ENCODE results near the gene RELN. TPM values are rescaled to one million over a fixed set of nuclear protein-coding genes. Genes with fewer than 3 reads are reported as not detected.

RELN gene
- total and polyA plus RNA-seq, 9 of the 15 experiments (the other 6 are each of a cell fraction or from before 2014, with no cell fraction given) = 12.9 to 43.2 (median 18.1) TPM

DNA sequence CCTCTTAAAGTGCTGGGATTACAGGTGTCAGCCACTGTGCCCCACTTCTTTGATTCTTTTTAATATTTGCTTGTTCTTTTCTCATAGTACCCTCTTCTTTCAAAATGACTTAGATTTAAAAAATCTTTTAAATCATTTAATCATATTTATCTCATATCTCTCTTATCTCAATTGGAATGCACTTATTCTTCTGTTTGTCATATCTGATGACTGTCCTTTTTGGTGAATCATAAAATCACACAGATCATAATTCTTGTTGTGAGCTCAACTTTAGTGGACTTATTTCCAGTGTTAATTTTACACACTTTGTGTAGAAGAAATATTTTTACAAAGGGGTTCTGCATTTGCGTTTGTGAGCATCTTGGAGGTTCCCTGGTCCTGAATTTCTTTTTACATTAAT is 323.1 kb downstream of the RELN start:
- DNase-seq (ENCODE audit: extremely low read depth in 1 of 4, low spot score in 3 of 4) = no peak
- H3K4me1 ChIP-seq (replicated peaks in 1 of 2; ENCODE audit: control insufficient read depth in 2 of 2, insufficient read depth in 2 of 2, low read length in 2 of 2) = peaks cover 0 to 8% of the 10 kb centered on the region in 2 experiments; a peak in 3 of 5 replicates
- POLR2A ChIA-PET = no interaction called here
- H3K4me2 ChIP-seq (ENCODE audit: insufficient read depth, low read length) = no peak overlapping the region
- intact Hi-C loops (cut with micrococcal nuclease) = loop anchor here (10.0 kb wide), 1 partner anchor 428 kb away; no protein-coding TSS in a partner anchor
- H3K9ac ChIP-seq (ENCODE audit: insufficient read depth in 1 of 2, low read depth in 2 of 2, low read length in 2 of 2) = no peak overlapping the region
- no peaks in the 10 kb centered on the region for H4K20me1 ChIP-seq (replicated peaks; ENCODE audit: control insufficient read depth, insufficient read depth, low read length)
- CTCF ChIA-PET (ENCODE audit: low intra/inter-chr PET ratio) = no interaction called here
- no peaks in the 10 kb centered on the region for H3K79me2 ChIP-seq (ENCODE audit: control insufficient read depth, insufficient read depth, low read length)
- FAIRE-seq = no peak
- no peaks in the 10 kb centered on the region for H3K9me3 ChIP-seq (replicated peaks; ENCODE audit: control insufficient read depth, insufficient read depth, low read depth, low read length)
- no TSS peak for BruUV-seq (replicated peaks)
- in situ Hi-C loops (cut with MboI) = no loop called here
- TF ChIP-seq ZBTB8A (IDR thresholded peaks at IDR 0.05; ENCODE audit: partially characterized antibody) (no peak), ELF4 (CRISPR knock-in tag; IDR thresholded peaks at IDR 0.05) (no peak), HNRNPH1 (optimal IDR thresholded peaks at IDR 0.05; ENCODE audit: low read depth, low read length) (no peak), ZNF76 (CRISPR knock-in tag; IDR thresholded peaks at IDR 0.05; ENCODE audit: borderline replicate concordance) (no peak), PHF20 (IDR thresholded peaks at IDR 0.05; ENCODE audit: partially characterized antibody) (no peak), TFAM (CRISPR knock-in tag; conservative IDR thresholded peaks at IDR 0.05) (no peak), CSDE1 (IDR thresholded peaks at IDR 0.05) (no peak), ZNF780A (CRISPR knock-in tag; IDR thresholded peaks at IDR 0.05) (no peak), ZNF212 (CRISPR knock-in tag; IDR thresholded peaks at IDR 0.05) (no peak), EP300 (IDR thresholded peaks at IDR 0.05; ENCODE audit: low read length) (no peak), STAT5B (CRISPR knock-in tag; IDR thresholded peaks at IDR 0.05) (no peak), GABPB2 (CRISPR knock-in tag; conservative IDR thresholded peaks at IDR 0.05) (no peak), ZNF24 (IDR thresholded peaks at IDR 0.05) (no peak)
- TF ChIP-seq, protein P1, sequence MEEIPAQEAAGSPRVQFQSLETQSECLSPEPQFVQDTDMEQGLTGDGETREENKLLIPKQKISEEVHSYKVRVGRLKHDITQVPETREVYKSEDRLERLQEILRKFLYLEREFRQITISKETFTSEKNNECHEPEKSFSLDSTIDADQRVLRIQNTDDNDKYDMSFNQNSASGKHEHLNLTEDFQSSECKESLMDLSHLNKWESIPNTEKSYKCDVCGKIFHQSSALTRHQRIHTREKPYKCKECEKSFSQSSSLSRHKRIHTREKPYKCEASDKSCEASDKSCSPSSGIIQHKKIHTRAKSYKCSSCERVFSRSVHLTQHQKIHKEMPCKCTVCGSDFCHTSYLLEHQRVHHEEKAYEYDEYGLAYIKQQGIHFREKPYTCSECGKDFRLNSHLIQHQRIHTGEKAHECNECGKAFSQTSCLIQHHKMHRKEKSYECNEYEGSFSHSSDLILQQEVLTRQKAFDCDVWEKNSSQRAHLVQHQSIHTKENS (CRISPR knock-in tag; IDR thresholded peaks at IDR 0.05) = no peak
- no peak overlapping the region for H3K27ac ChIP-seq (ENCODE audit: extremely low read depth, low read depth, low read length)
- no peak overlapping the region for H3K4me3 ChIP-seq
- no peak for ATAC-seq
- WGBS (ENCODE audit: insufficient coverage, low coverage, missing lambda C conversion rate) = 100% methylated on average over 1 of the region's 1 CpG
- H3K9me1 ChIP-seq (ENCODE audit: control insufficient read depth, insufficient read depth, low read length) = no peaks in the 10 kb centered on the region
- H2AFZ ChIP-seq (ENCODE audit: low read depth, low read length) = no peak overlapping the region
- no peaks in the 10 kb centered on the region for H3K36me3 ChIP-seq (ENCODE audit: control insufficient read depth, insufficient read depth, low read length)
- H3K27me3 ChIP-seq (ENCODE audit: control insufficient read depth in 2 of 2, insufficient read depth in 2 of 2, low read length in 2 of 2) = no peaks in the 10 kb centered on the region
